Upper lobe of left lung (tissue), 6 donors: ENCODE measurements around the gene G6PC1. TPM values are rescaled to one million over a fixed set of nuclear protein-coding genes. Genes with fewer than 3 reads are reported as not detected.
"Not testable (repeated sequence)": the region's sequence is repeated elsewhere in the genome, so short reads cannot be mapped to it uniquely, and the experiment has no call there.

Source experiments
- ATAC-seq, 2 donors: fragments of 200-7000 bp; cut with Tn5 transposase; one replicate each; pipeline ENCODE4 v1.9.1; 2022; ENCODE audit warnings: mild to moderate bottlenecking in 2 of 2, moderate library complexity in 2 of 2; ENCODE audit not compliant: low FRiP score in 2 of 2
- DNase-seq, 2 donors: peaks; one replicate each; pipeline ENCODE4 v3.0.0-alpha.2; 2019 to 2020
- H3K27ac ChIP-seq, 4 donors: fragments of 200-600 bp; sonication (generic); one replicate each; pipeline ENCODE4 v1.5.1; 2016 to 2019
- H3K27me3 ChIP-seq, 4 donors: fragments of 200-600 bp; sonication (generic); one replicate each; pipeline ENCODE4 v1.5.1; 2017 to 2019
- H3K36me3 ChIP-seq, 4 donors: fragments of 200-600 bp; sonication (generic); one replicate each; pipeline ENCODE4 v1.5.1; 2016 to 2019
- H3K4me1 ChIP-seq, 4 donors: fragments of 200-600 bp; sonication (generic); one replicate each; pipeline ENCODE4 v1.5.1; 2018 to 2019
- H3K4me3 ChIP-seq, 4 donors: fragments of 200-600 bp; sonication (generic); one replicate each; pipeline ENCODE4 v1.5.1; 2017 to 2019; ENCODE audit warnings: mild to moderate bottlenecking in 2 of 4, moderate library complexity in 1 of 4
- H3K9me3 ChIP-seq, 4 donors: fragments of 200-600 bp; sonication (generic); one replicate each; pipeline ENCODE4 v1.5.1; 2018 to 2019
- CTCF ChIP-seq, 6 experiments: fragments of 450-650 bp in 4 of 6; fragments of 200-600 bp in 2 of 6; sonication (generic) in 2 of 6; IDR thresholded peaks; one replicate each; pipeline ENCODE4 v1.5.1; 2016 to 2019; ENCODE audit warnings: antibody characterized with exemption in 6 of 6
- EP300 ChIP-seq, 4 donors: sonication (generic); formaldehyde crosslinking; IDR thresholded peaks; one replicate each; pipeline ENCODE4 v1.5.1; 2017; ENCODE audit warnings: antibody characterized with exemption in 4 of 4, control low read depth in 2 of 4
- POLR2A ChIP-seq, 4 donors: fragments of 450-650 bp; IDR thresholded peaks; one replicate each; pipeline ENCODE4 v1.5.1; 2016 to 2017; ENCODE audit warnings: antibody characterized with exemption in 4 of 4, mild to moderate bottlenecking in 2 of 4
- POLR2AphosphoS5 ChIP-seq, 2 donors: sonication (generic); formaldehyde crosslinking; IDR thresholded peaks; one replicate each; pipeline ENCODE4 v1.5.1; 2017; ENCODE audit warnings: antibody characterized with exemption in 2 of 2
- WGBS, 2 donors: methylation state at CpG; one replicate each; pipeline ENCODE4 v1.1.5; 2017 to 2018; 5-methylcytosine and 5-hydroxymethylcytosine counted together
- total RNA-seq, 6 donors: library from RNA; depleted of rRNA in 4 of 6; stranded (reverse); fragments of >200 nt in 4 of 6; gene quantifications; one replicate each; pipeline versions ENCODE4 v1.1.0 to v1.2.1, GENCODE V29; 2016 to 2021
- donor health status: DM: no; HTN: no; CAD: no; lungs with moderate emphysema.
- donor health status: DM: no; HTN: yes; CAD: no; lungs with severe emphysema.

The G6PC1 gene
- total RNA-seq, 6 donors from 2014 or later: not detected

GRCh38 chr17:42883802-42884558 is 16.6 kb upstream of the G6PC1 start:
- no peaks in the 10 kb centered on the region for H3K27me3 ChIP-seq
- 74 to 79% methylated on average over 7 of the region's 7 CpGs for whole genome bisulfite sequencing, 2 donors
- no peak overlapping the region for H3K4me3 ChIP-seq
- no peak for TF ChIP-seq POLR2AphosphoS5 (IDR thresholded peaks at IDR 0.05)
- no peak for TF ChIP-seq EP300 (IDR thresholded peaks at IDR 0.05)
- H3K27ac ChIP-seq: no peak overlapping the region
- no peaks in the 10 kb centered on the region for H3K36me3 ChIP-seq
- DNase-seq: peak in 1 of 2 donors; percentile 27
- no peaks in the 10 kb centered on the region for H3K9me3 ChIP-seq
- ATAC-seq: no peak
- H3K4me1 ChIP-seq: peaks cover 0 to 29% (median 12%) of the 10 kb centered on the region in 4 donors

GRCh38 chr17:42885806-42886205 is 14.8 kb upstream of the G6PC1 start:
- not testable (repeated sequence) for H3K9me3 ChIP-seq, H3K4me3 ChIP-seq, ATAC-seq, H3K27me3 ChIP-seq, DNase-seq, H3K36me3 ChIP-seq
- peak overlapping the region in 3 of 4 donors; percentile 7 to 54 (median 24) for H3K27ac ChIP-seq
- WGBS, 2 donors: 92 to 94% methylated on average over 3 of the region's 3 CpGs
- H3K4me1 ChIP-seq: peaks cover 0 to 29% (median 12%) of the 10 kb centered on the region in 4 donors

GRCh38 chr17:42886283-42887176 is 14.1 kb upstream of the G6PC1 start:
- no peak for TF ChIP-seq CTCF (IDR thresholded peaks at IDR 0.05)
- TF ChIP-seq POLR2AphosphoS5 (IDR thresholded peaks at IDR 0.05): no peak
- TF ChIP-seq POLR2A (IDR thresholded peaks at IDR 0.05): no peak
- no peak for TF ChIP-seq EP300 (IDR thresholded peaks at IDR 0.05)
- 43 to 59% methylated on average over 15 of the region's 15 CpGs for WGBS, 2 donors
- peak overlapping the region in 3 of 4 donors; percentile 7 to 54 (median 24) for H3K27ac ChIP-seq
- DNase-seq (no peak), ATAC-seq (peak in 1 of 2 donors; percentile 52)
- H3K9me3 ChIP-seq: no peaks in the 10 kb centered on the region
- H3K27me3 ChIP-seq: no peaks in the 10 kb centered on the region
- no peak overlapping the region for H3K4me3 ChIP-seq
- peaks cover 4 to 25% (median 18%) of the 10 kb centered on the region in 4 donors for H3K4me1 ChIP-seq
- H3K36me3 ChIP-seq: no peaks in the 10 kb centered on the region

GRCh38 chr17:42889809-42890208 is 10.8 kb upstream of the G6PC1 start:
- DNase-seq: no peak
- no peak for ATAC-seq
- Histone ChIP-seq H3K9me3 (no peaks in the 10 kb centered on the region), H3K27ac (no peak overlapping the region), H3K4me1 (peaks cover 34 to 54% (median 47%) of the 10 kb centered on the region in 4 donors), H3K36me3 (no peaks in the 10 kb centered on the region), H3K4me3 (no peak overlapping the region), H3K27me3 (no peaks in the 10 kb centered on the region)
- WGBS, 2 donors: 93 to 95% methylated on average over 7 of the region's 7 CpGs
- no peak for TF ChIP-seq POLR2A (IDR thresholded peaks at IDR 0.05)
- TF ChIP-seq EP300 (IDR thresholded peaks at IDR 0.05): no peak
- no peak for TF ChIP-seq CTCF (IDR thresholded peaks at IDR 0.05)

- no peaks in the 10 kb centered on the region for H3K9me3 ChIP-seq
- no peaks in the 10 kb centered on the region for H3K36me3 ChIP-seq
- DNase-seq: peak in 1 of 2 donors; percentile 31
- H3K27ac ChIP-seq: peak overlapping the region; percentile 45 to 78 (median 73)
- H3K27me3 ChIP-seq: no peaks in the 10 kb centered on the region
- peaks cover 43 to 55% (median 48%) of the 10 kb centered on the region in 4 donors for H3K4me1 ChIP-seq
- 40 to 44% methylated on average over 10 of the region's 10 CpGs for WGBS, 2 donors
- H3K4me3 ChIP-seq: no peak overlapping the region
- peak; percentile 36 to 45 for ATAC-seq
- no peak for TF ChIP-seq POLR2A (IDR thresholded peaks at IDR 0.05)
- no peak for TF ChIP-seq EP300 (IDR thresholded peaks at IDR 0.05)
- TF ChIP-seq POLR2AphosphoS5 (IDR thresholded peaks at IDR 0.05): peak in 1 of 2 donors; percentile 38
- TF ChIP-seq CTCF (IDR thresholded peaks at IDR 0.05): no peak
Observed at GRCh38 chr17:42891539-42892152, 9.0 kb upstream of the G6PC1 start.
